ENCODE data around the gene HCN4. TPM values are rescaled to one million over a fixed set of nuclear protein-coding genes. Genes with fewer than 3 reads are reported as not detected.

HCN4 gene
- total RNA-seq, 4 donors from 2014 or later = 0.75 TPM; not detected in 3

- no peak for TF ChIP-seq CTCF (IDR thresholded peaks at IDR 0.05; ENCODE audit: low read depth)
Measured at GRCh38 chr15:73317651-73318462, 50.9 kb downstream of the HCN4 start.

GRCh38 chr15:73313861-73314260 is 54.9 kb downstream of the HCN4 start:
- TF ChIP-seq CTCF (IDR thresholded peaks at IDR 0.05; ENCODE audit: low read depth) = no peak

GRCh38 chr15:73308305-73308704 is 60.5 kb downstream of the HCN4 start:
- no peak for TF ChIP-seq CTCF (IDR thresholded peaks at IDR 0.05; ENCODE audit: low read depth)

GRCh38 chr15:73305331-73306211 is 63.2 kb downstream of the HCN4 start:
- TF ChIP-seq CTCF (IDR thresholded peaks at IDR 0.05; ENCODE audit: low read depth) = no peak

GRCh38 chr15:73303636-73304035 is 65.1 kb downstream of the HCN4 start:
- no peak for TF ChIP-seq CTCF (IDR thresholded peaks at IDR 0.05; ENCODE audit: low read depth)

- no peak for TF ChIP-seq CTCF (IDR thresholded peaks at IDR 0.05; ENCODE audit: low read depth)
Measured at GRCh38 chr15:73298522-73299245, 70.1 kb downstream of the HCN4 start.

Measured in subcutaneous adipose tissue (tissue), 4 donors.